Progenitor cell of endocrine pancreas (in vitro differentiated cells): ENCODE results near the gene BBS12. TPM values are rescaled to one million over a fixed set of nuclear protein-coding genes. Genes with fewer than 3 reads are reported as not detected.

Experiments used
- DNase-seq: peaks from one replicate; pipeline ENCODE4 v3.0.0; 2021; ENCODE audit warnings: low spot score; ENCODE audit not compliant: unreplicated experiment
- H3K27ac Mint-ChIP-seq: 2 replicates; pipeline ENCODE4 v1.8.0; 2021; ENCODE audit warnings: mild to moderate bottlenecking, moderate library complexity, mixed read lengths
- H3K27me3 Mint-ChIP-seq: 2 replicates; pipeline ENCODE4 v1.8.0; 2021; ENCODE audit warnings: mixed read lengths
- H3K36me3 Mint-ChIP-seq: 2 replicates; pipeline ENCODE4 v1.8.0; 2022; ENCODE audit warnings: mixed read lengths; ENCODE audit not compliant: insufficient read depth
- H3K4me1 Mint-ChIP-seq: 2 replicates; pipeline ENCODE4 v1.8.0; 2021; ENCODE audit warnings: low read depth, mixed read lengths
- H3K4me3 Mint-ChIP-seq: 2 replicates; pipeline ENCODE4 v1.8.0; 2021; ENCODE audit warnings: low read depth, mild to moderate bottlenecking, moderate library complexity, mixed read lengths
- H3K9me3 Mint-ChIP-seq: 2 replicates; pipeline ENCODE4 v1.8.0; 2021; ENCODE audit warnings: low read depth, mixed read lengths
- CTCF ChIP-seq: fragments of 200-600 bp; sonication (generic); IDR thresholded peaks from one replicate; pipeline ENCODE4 v1.5.0; 2021; ENCODE audit warnings: antibody characterized with exemption, mild to moderate bottlenecking; ENCODE audit not compliant: unreplicated experiment
- total RNA-seq: library from RNA; stranded (reverse); gene quantifications from 2 replicates; pipeline ENCODE4 v1.2.1, GENCODE V29; 2021

Gene BBS12
- total RNA-seq, 1 donor from 2014 or later, result 4.9 TPM

GRCh38 chr4:122764071-122764820, 31.7 kb downstream of the BBS12 start:
- no peak for DNase-seq
- Mint-ChIP-seq H3K4me3 (no peak overlapping the region), H3K4me1 (no peaks in the 10 kb centered on the region), H3K9me3 (no peaks in the 10 kb centered on the region), H3K27me3 (no peaks in the 10 kb centered on the region), H3K27ac (no peak overlapping the region), H3K36me3 (no peaks in the 10 kb centered on the region)
- TF ChIP-seq CTCF, result no peak

- no peak for TF ChIP-seq CTCF
- H3K9me3 Mint-ChIP-seq, result no peaks in the 10 kb centered on the region
- DNase-seq, result no peak
- H3K27me3 Mint-ChIP-seq, result no peaks in the 10 kb centered on the region
- no peaks in the 10 kb centered on the region for H3K36me3 Mint-ChIP-seq
- no peak overlapping the region for H3K4me3 Mint-ChIP-seq
- H3K4me1 Mint-ChIP-seq, result no peaks in the 10 kb centered on the region
- no peak overlapping the region for H3K27ac Mint-ChIP-seq
Measured at GRCh38 chr4:122764821-122765215, 32.3 kb downstream of the BBS12 start.

GRCh38 chr4:122765692-122766352, 33.3 kb downstream of the BBS12 start:
- Mint-ChIP-seq H3K36me3 (no peaks in the 10 kb centered on the region), H3K9me3 (no peaks in the 10 kb centered on the region), H3K27me3 (no peaks in the 10 kb centered on the region), H3K27ac (no peak overlapping the region), H3K4me3 (no peak overlapping the region), H3K4me1 (no peaks in the 10 kb centered on the region)
- DNase-seq, result no peak
- no peak for TF ChIP-seq CTCF

- Mint-ChIP-seq H3K4me3 (no peak overlapping the region), H3K27me3 (no peaks in the 10 kb centered on the region), H3K27ac (no peak overlapping the region), H3K36me3 (no peaks in the 10 kb centered on the region), H3K4me1 (no peaks in the 10 kb centered on the region), H3K9me3 (no peaks in the 10 kb centered on the region)
- no peak for TF ChIP-seq CTCF
- DNase-seq, result no peak
Measured at GRCh38 chr4:122766353-122766705, 33.8 kb downstream of the BBS12 start.

GRCh38 chr4:122766950-122767349, 34.4 kb downstream of the BBS12 start:
- TF ChIP-seq CTCF, result no peak
- Mint-ChIP-seq H3K27me3 (no peaks in the 10 kb centered on the region), H3K27ac (no peak overlapping the region), H3K36me3 (no peaks in the 10 kb centered on the region), H3K4me1 (no peaks in the 10 kb centered on the region), H3K4me3 (no peak overlapping the region), H3K9me3 (no peaks in the 10 kb centered on the region)
- DNase-seq, result no peak
